ENCODE data around the gene PRKAG2.

DNA sequence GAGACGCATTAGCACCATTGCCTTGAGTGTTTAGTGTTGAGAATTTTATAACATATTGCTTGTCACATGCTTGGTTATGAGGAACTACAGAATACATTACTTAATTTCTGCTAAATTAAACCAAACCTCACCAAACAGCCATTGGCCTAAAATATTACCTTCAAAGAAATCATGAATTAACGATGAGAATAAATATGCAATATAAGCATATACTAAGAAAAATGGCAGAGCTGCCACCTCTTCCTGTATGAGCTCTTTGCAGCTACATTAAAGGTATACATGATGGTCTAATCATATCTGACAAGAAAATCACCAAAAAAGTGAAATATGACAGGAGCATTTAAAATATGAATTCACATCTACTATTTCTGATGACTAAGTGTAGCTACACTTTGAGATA is 352.1 kb downstream of the PRKAG2 start:
- TF ChIP-seq CTCF (IDR thresholded peaks at IDR 0.05) (no peak), ZFX (IDR thresholded peaks at IDR 0.05; ENCODE audit: borderline replicate concordance) (no peak)
